PFSK-1 (cell line): ENCODE measurements around the gene GBP6.

ENCODE experiments used
- SIN3A ChIP-seq: IDR thresholded peaks from 2 replicates; pipeline ENCODE4 v1.6.1; 2012; ENCODE audit warnings: mild to moderate bottlenecking, low read length, moderate library complexity, borderline replicate concordance; ENCODE audit not compliant: insufficient read depth
- TAF1 ChIP-seq: IDR thresholded peaks from 2 replicates; pipeline ENCODE4 v1.6.1; 2012; ENCODE audit warnings: low read length, control low read depth, borderline replicate concordance; ENCODE audit not compliant: insufficient read depth

DNA sequence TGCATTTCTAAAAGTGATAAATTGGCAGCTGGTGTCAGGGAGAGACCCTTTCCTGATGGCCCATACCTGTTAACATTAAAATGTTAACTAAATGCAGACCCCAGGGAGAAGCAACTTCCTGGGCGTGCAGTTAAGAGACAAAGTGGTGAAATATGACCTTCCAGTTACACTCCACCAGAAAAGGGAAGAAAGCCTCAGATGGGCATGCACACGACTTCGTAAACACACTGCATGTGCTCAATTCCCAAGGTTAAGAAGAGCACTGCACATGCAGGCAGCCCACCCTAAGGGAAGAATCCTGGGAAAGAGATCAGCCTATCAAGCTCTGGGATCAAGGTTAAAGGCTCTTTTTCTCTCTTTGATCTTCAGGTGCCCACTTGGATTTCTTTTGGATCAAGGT, 9.7 kb upstream of the GBP6 start:
- TF ChIP-seq SIN3A = no peak
- no peak for TF ChIP-seq TAF1
